Subcutaneous abdominal adipose tissue (tissue), 5 donors: ENCODE data around the gene GABPB2.

Experiments used
- H3K27ac ChIP-seq: one replicate; pipeline ENCODE4 v1.7.0; 2013; ENCODE audit warnings: low read depth, mild to moderate bottlenecking, inconsistent platforms, low read length, moderate library complexity
- H3K27me3 ChIP-seq, 5 donors: one replicate each; pipeline ENCODE4 v1.7.0; 2013; ENCODE audit warnings: low read length in 5 of 5, inconsistent platforms in 1 of 5; ENCODE audit not compliant: control insufficient read depth in 5 of 5, insufficient read depth in 4 of 5
- H3K36me3 ChIP-seq, 5 donors: one replicate each; pipeline ENCODE4 v1.7.0; 2013; ENCODE audit warnings: low read length in 5 of 5; ENCODE audit not compliant: control insufficient read depth in 5 of 5, insufficient read depth in 5 of 5
- H3K4me1 ChIP-seq, 5 donors: one replicate each; pipeline ENCODE4 v1.7.0; 2013; ENCODE audit warnings: low read length in 5 of 5, mild to moderate bottlenecking in 3 of 5, moderate library complexity in 1 of 5; ENCODE audit not compliant: control insufficient read depth in 5 of 5, insufficient read depth in 5 of 5
- H3K4me3 ChIP-seq, 5 donors: one replicate each; pipeline ENCODE4 v1.7.0; 2013; ENCODE audit warnings: low read length in 5 of 5, low read depth in 1 of 5
- H3K9ac ChIP-seq, 5 donors: one replicate each; pipeline ENCODE4 v1.7.0; 2013; ENCODE audit warnings: low read length in 5 of 5, mild to moderate bottlenecking in 4 of 5, moderate library complexity in 3 of 5
- H3K9me3 ChIP-seq, 5 donors: one replicate each; pipeline ENCODE4 v1.7.0; 2013; ENCODE audit warnings: low read length in 5 of 5; ENCODE audit not compliant: control insufficient read depth in 5 of 5
- donor health status: healthy.
- donor health status: healthy.
- donor health status: healthy.
- donor health status: healthy.
- donor health status: healthy.

The GABPB2 gene

DNA sequence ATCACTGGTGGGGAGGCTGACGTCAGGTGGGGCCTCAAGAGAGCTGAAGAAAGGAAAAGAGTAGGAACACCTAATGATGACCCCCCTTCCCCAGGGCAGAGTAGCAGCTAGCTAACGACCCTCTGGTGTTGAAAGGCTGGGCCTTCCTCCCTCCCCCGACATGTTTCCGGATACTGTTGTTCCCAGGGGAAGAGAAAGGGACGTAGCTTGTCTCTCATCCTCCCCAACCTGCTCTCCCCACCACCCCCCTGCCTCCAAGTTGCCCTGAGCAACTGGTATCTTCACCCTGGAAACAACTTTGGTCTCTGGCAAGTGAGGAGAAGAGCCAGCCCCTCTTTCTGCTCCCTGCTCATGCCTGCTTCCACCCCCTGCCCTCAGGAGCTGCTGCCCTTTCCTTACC lies 73.4 kb downstream of the GABPB2 start:
- H3K27ac ChIP-seq, result peak overlapping the region; percentile 51
- H3K4me1 ChIP-seq, result peaks cover 3 to 42% (median 30%) of the 10 kb centered on the region in 5 donors
- peaks cover 0 to 17% (median 14%) of the 10 kb centered on the region in 5 donors for H3K36me3 ChIP-seq
- H3K9me3 ChIP-seq, result no peaks in the 10 kb centered on the region
- peak overlapping the region in 1 of 5 donors; percentile 90 for H3K4me3 ChIP-seq
- peak overlapping the region in 1 of 5 donors; percentile 79 for H3K9ac ChIP-seq
- no peaks in the 10 kb centered on the region for H3K27me3 ChIP-seq

DNA sequence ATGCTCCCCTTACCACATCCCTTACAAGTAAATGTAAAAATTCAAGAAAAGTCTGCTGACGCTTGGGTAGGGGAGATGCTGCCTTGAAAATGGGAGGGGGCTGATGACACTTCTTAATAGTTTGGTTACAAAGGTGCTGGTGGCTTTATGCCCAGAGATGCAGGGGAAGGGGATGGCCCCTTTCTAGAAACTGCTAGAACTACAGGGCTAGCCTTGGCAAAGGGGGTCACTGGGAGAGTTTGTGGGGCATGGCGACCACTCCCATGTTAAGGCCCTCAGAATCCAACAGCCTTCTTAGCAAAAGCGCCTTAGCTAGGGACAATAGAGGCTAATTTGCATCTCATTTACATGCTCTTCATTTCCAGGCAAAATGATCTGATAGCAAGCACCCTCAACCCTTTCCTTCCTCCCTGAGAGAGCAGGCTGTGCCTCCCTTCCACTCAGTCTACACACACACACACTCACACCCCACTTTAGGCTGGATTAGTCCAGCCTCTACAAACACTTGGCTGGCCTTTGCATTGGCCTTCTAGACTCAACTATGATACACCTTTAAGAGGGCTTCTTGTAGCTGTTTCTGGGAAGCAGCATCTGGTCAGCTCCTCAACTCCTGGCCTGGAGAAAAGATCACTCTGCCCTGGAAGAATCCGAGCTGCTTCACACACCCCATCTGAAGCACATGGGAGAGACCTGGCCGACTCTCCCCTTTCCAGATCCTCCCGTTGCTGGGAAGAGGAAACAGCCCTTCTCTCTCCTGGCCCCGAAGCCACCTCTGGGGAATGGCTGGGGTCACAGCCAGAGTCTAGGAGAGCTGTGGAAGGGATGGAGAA lies 74.1 kb downstream of the GABPB2 start:
- Histone ChIP-seq H3K9me3 (no peaks in the 10 kb centered on the region), H3K9ac (peak overlapping the region in 2 of 5 donors; percentile 61 to 79), H3K36me3 (peaks cover 0 to 10% (median 7%) of the 10 kb centered on the region in 5 donors), H3K4me3 (peak overlapping the region in 4 of 5 donors; percentile 48 to 90 (median 85)), H3K27ac (peak overlapping the region; percentile 51), H3K4me1 (peaks cover 3 to 42% (median 30%) of the 10 kb centered on the region in 5 donors), H3K27me3 (no peaks in the 10 kb centered on the region)

DNA sequence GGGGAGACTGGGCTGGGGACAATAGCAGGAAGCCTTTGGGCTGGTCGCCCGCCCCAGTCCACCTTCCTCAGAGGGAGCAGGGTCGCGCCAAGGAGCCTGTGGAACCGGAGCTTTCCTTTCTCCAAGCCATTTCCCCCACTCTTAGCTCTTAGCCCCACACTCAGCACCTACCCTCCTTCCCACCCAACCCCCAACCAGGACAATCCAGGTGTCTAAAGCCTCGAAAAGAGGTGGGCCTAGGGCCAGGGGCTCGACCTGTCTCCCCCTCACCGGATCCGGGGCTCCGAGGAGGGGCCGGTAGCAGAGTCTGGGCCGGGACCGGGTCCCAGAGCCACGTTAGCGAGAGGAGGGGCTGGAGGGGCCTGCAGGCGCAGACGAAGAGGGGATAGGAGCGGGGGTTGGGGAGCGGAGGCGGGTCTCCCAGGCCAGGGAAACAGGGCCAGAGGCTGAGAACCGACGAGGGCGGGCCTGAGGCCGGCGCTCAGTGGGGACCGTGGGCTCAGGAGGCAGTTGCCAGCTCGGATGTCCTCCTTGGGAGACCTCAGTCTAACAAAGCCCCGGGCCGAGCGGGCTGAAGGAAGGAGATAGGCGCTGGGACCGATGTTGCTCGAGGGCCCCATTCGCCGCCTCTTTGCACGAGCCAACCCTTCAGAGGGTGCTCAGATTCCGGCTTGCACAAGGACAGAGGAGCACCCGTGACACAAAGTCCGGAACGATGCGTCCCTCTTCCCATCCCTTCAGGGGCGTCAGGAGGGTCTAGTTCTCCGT lies 74.9 kb downstream of the GABPB2 start:
- Histone ChIP-seq H3K9me3 (no peaks in the 10 kb centered on the region), H3K36me3 (peaks cover 0 to 2% (median 0%) of the 10 kb centered on the region in 5 donors), H3K4me3 (peak overlapping the region; percentile 65 to 90 (median 82)), H3K27me3 (no peaks in the 10 kb centered on the region), H3K9ac (peak overlapping the region; percentile 44 to 84 (median 61)), H3K27ac (no peak overlapping the region), H3K4me1 (peaks cover 3 to 43% (median 30%) of the 10 kb centered on the region in 5 donors)

DNA sequence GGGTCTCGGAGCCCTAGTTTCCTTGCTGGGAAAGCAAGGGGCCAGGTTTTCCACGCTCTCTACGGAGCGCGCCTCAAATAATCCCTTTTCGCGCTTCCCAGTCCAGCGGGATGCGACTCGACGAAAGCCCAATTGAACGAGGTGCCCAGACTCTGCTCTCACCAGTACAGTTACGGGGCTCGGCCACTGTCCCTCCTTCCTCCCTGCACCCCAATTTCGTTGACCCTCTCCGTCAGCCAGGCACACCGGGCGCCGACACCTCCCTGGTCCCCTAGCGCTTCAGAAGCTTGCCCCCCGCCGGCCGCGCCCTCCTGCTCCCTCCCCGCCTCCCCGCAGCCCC lies 75.5 kb downstream of the GABPB2 start:
- Histone ChIP-seq H3K9ac (peak overlapping the region in 4 of 5 donors; percentile 9 to 84 (median 70)), H3K27me3 (no peaks in the 10 kb centered on the region), H3K4me3 (peak overlapping the region; percentile 65 to 90 (median 82)), H3K4me1 (peaks cover 3 to 43% (median 30%) of the 10 kb centered on the region in 5 donors), H3K9me3 (no peaks in the 10 kb centered on the region), H3K27ac (no peak overlapping the region), H3K36me3 (peaks cover 0 to 2% (median 0%) of the 10 kb centered on the region in 5 donors)

DNA sequence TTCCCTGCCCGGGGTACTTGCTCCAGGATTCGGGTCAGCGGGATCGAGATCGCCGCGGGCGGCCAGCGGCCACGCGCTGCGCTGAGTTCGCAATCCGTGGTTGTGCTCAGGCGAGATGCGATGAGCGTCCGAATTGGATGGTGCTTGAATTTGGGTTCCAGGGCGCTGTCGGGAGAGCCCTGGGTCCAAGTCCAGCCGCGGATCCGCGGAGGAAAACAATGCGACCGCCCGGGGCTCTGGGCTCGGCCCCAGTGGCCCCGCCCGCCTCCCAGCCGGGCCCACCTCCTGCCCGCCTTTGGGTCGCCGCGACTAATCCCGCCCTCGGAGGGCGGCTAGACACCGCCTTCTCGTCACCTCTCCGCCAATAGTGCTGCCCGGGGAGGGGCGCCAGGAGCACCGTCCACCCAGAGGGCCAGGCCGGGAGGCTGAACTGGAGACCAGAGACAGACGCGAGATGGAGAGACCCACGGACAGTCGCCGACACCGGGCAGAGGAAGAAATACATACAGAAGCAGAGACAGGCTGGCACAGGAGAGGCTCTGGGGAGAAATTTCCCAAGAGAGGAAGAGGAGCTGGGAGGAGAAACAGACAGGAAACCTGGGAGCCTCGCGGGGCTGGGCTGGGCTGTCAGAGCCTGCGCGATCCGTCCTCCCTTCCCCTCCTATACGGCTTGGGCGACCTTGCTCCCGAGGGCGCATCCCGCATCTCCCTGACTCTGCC lies 76.0 kb downstream of the GABPB2 start, which contains the start of gene SEMA6C:
SEMA6C (minus strand) TSS at position 220 of the 720 bp plus-strand sequence. CDS start 4,010 bp downstream, outside the sequence.
- Histone ChIP-seq H3K27me3 (no peaks in the 10 kb centered on the region), H3K9me3 (no peaks in the 10 kb centered on the region), H3K36me3 (peaks cover 0 to 2% (median 0%) of the 10 kb centered on the region in 5 donors), H3K4me1 (peaks cover 3 to 43% (median 30%) of the 10 kb centered on the region in 5 donors), H3K4me3 (peak within 1 kb of the TSS; percentile 65 to 90 (median 82)), H3K9ac (peak within 1 kb of the TSS; percentile 48 to 84 (median 76)), H3K27ac (peak within 1 kb of the TSS; percentile 30)

DNA sequence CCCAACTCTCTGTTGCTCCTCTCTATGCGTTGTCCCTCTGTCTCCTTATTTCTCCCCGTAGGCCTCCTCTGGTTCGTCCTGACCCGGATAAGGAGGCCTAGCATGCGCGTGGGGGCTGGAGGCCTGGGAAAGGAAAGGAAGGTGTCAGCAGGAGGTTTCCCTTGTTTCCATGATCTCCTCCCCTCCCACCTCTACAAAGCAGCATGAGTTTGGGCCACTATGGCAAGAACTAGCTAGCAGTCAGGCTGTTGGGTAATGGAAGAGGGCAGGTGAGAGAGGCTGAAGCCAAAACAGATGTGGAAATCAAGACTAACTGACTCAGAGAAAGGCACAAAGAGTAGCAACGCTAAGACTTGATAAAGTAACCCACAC lies 76.6 kb downstream of the GABPB2 start:
- peaks cover 3 to 43% (median 30%) of the 10 kb centered on the region in 5 donors for H3K4me1 ChIP-seq

DNA sequence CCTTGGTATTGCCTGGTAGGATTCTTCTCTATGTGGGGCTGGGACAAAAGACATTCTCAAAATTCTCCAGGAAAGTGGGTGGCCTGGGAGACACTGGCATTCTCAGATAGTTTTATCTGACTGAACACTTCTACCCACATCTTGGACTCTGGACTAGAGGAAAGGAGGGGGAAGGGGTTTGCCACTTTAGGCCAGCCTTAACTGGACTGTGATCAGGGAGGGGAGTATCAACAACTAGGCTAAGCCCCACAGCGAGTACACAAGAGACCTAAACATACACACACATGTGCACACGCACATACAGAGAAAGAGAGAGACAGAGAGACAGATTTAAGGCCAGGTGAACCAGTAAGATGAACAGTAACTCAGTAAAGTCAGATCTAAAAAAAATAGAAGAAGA lies 77.1 kb downstream of the GABPB2 start:
- Histone ChIP-seq H3K4me1 (peaks cover 3 to 43% (median 30%) of the 10 kb centered on the region in 5 donors), H3K27ac (no peak overlapping the region), H3K4me3 (no peak overlapping the region), H3K27me3 (no peaks in the 10 kb centered on the region), H3K9ac (peak overlapping the region in 4 of 5 donors; percentile 61 to 76 (median 70)), H3K36me3 (peaks cover 0 to 2% (median 0%) of the 10 kb centered on the region in 5 donors), H3K9me3 (no peaks in the 10 kb centered on the region)

More for the DNA sequence above, 76.6 kb downstream of the GABPB2 start:
- Histone ChIP-seq H3K36me3 (peaks cover 0 to 2% (median 0%) of the 10 kb centered on the region in 5 donors), H3K27me3 (no peaks in the 10 kb centered on the region), H3K9ac (peak overlapping the region; percentile 48 to 76 (median 64)), H3K4me3 (peak overlapping the region; percentile 65 to 90 (median 82)), H3K27ac (peak overlapping the region; percentile 30), H3K9me3 (no peaks in the 10 kb centered on the region)

DNA sequence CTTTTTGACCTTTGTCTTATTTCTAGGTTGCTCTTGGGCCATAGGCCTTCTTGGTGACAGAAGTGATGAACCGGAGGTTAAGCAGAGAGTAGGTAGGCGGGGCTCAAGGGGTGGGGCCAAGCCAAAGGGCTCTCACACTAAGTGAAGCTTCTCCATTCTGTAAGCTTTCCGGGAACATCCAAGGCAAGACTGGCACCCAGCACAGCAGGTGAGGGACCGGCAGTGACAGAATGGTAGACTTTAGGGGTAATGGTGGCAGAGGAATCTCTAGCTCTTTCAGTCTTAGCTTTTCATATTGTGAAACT lies 85.9 kb downstream of the GABPB2 start, which contains the start of gene TNFAIP8L2:
TNFAIP8L2 (plus strand) TSS at position 135 of the 305 bp plus-strand sequence. CDS start 2,049 bp downstream, outside the sequence.
- no peaks in the 10 kb centered on the region for H3K27me3 ChIP-seq
- H3K9me3 ChIP-seq, result no peaks in the 10 kb centered on the region
- peak within 1 kb of the TSS; percentile 30 to 69 (median 49) for H3K4me3 ChIP-seq
- peaks cover 0 to 42% (median 34%) of the 10 kb centered on the region in 5 donors for H3K36me3 ChIP-seq
- H3K9ac ChIP-seq, result peak within 1 kb of the TSS in 2 of 5 donors; percentile 19 to 25
- peaks cover 2 to 26% (median 14%) of the 10 kb centered on the region in 5 donors for H3K4me1 ChIP-seq
- H3K27ac ChIP-seq, result no peak within 1 kb of the TSS

DNA sequence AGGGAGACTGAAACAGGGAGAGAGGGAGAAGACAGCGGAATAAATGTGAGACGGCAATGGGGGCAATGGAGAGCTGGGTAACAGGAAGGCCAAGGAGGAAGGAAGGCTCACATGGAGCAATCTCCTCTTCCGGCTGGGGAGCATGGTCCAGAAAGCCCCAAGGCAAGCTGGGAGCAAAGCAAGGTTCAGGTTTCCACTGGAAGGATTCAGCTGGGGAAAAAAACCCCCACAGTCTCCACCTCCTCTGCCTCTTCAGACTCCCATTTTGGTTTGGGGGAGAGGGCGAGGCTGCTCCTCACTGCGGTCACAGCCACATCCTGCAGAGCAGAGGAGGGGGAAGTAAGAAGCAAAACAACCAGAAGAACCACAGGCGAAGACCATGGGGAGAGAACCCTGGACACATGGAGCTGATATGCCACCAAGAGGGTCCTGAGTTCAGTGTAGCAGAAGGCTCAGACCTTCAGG lies 86.5 kb downstream of the GABPB2 start:
- H3K9ac ChIP-seq, result peak overlapping the region in 2 of 5 donors; percentile 19 to 25
- H3K27me3 ChIP-seq, result no peaks in the 10 kb centered on the region
- no peaks in the 10 kb centered on the region for H3K9me3 ChIP-seq
- H3K4me3 ChIP-seq, result peak overlapping the region; percentile 30 to 69 (median 49)
- peaks cover 2 to 26% (median 14%) of the 10 kb centered on the region in 5 donors for H3K4me1 ChIP-seq
- no peak overlapping the region for H3K27ac ChIP-seq
- H3K36me3 ChIP-seq, result peaks cover 0 to 47% (median 38%) of the 10 kb centered on the region in 5 donors
